H1 (cell line): Measurements from ENCODE around the gene ITGA6. TPM values are rescaled to one million over a fixed set of nuclear protein-coding genes. Genes with fewer than 3 reads are reported as not detected.

Experiments
- CTCF ChIA-PET: fragments of 300-600 bp; sonication (Branson Sonifier 250); formaldehyde crosslinking; loops from one replicate; lab custom pipeline; 2021; ENCODE audit not compliant: partially characterized antibody; lab: Charles Lee
- POLR2A ChIA-PET: fragments of 300-600 bp; sonication (Branson Sonifier 250); formaldehyde crosslinking; loops from one replicate; lab custom pipeline; 2021; ENCODE audit warnings: inconsistent platforms; ENCODE audit not compliant: partially characterized antibody; lab: Charles Lee
- DNase-seq, 2 experiments: peaks; one replicate each; pipeline versions ENCODE4 v3.0.0 to v3.0.0-alpha.2; 2010 to 2022; ENCODE audit warnings: low spot score in 2 of 2, low read depth in 1 of 2, mixed read lengths in 1 of 2
- FAIRE-seq: peaks from 2 replicates; lab custom pipeline; 2011; peaks lifted over from hg19 to GRCh38; lab: Jason Lieb, UNC
- H2AFZ ChIP-seq: 2 replicates; pipeline ENCODE4 v1.8.1; 2012; ENCODE audit warnings: low read length, inconsistent platforms
- H2AK5ac ChIP-seq: 2 replicates; pipeline ENCODE4 v1.6.1; 2013; ENCODE audit warnings: low read depth, low read length
- H2BK120ac ChIP-seq: replicated peaks from 2 replicates; pipeline ENCODE3; 2013; ENCODE audit warnings: low read depth, low read length, inconsistent platforms
- H2BK12ac ChIP-seq: 2 replicates; pipeline ENCODE4 v1.6.1; 2013; ENCODE audit warnings: low read depth, low read length
- H2BK15ac ChIP-seq: 2 replicates; pipeline ENCODE4 v1.6.1; 2013; ENCODE audit warnings: low read length
- H2BK20ac ChIP-seq: 2 replicates; pipeline ENCODE4 v1.6.1; 2013; ENCODE audit warnings: low read length
- H2BK5ac ChIP-seq: 2 replicates; pipeline ENCODE4 v1.6.1; 2013; ENCODE audit warnings: low read depth, low read length
- H3K14ac ChIP-seq: 2 replicates; pipeline ENCODE4 v1.6.1; 2013; ENCODE audit warnings: inconsistent platforms; ENCODE audit not compliant: insufficient read length
- H3K18ac ChIP-seq: 2 replicates; pipeline ENCODE4 v1.6.1; 2013; ENCODE audit warnings: low read length; ENCODE audit errors: extremely low read depth
- H3K23ac ChIP-seq: 2 replicates; pipeline ENCODE4 v1.6.1; 2013; ENCODE audit warnings: inconsistent platforms; ENCODE audit not compliant: insufficient read length
- H3K23me2 ChIP-seq: 2 replicates; pipeline ENCODE4 v1.6.1; 2013; ENCODE audit warnings: low read depth, low read length
- H3K27ac ChIP-seq: 2 replicates; pipeline ENCODE4 v1.6.1; 2011; ENCODE audit warnings: low read depth, low read length, inconsistent platforms
- H3K27me3 ChIP-seq, 4 experiments: replicated peaks in 1 of 4; 1 replicate in 1 of 4; 2 replicates in 3 of 4; pipeline versions ENCODE4 v1.6.1 to v1.8.1; 2011 to 2013; ENCODE audit warnings: low read length in 3 of 4, mild to moderate bottlenecking in 3 of 4, inconsistent platforms in 2 of 4, mixed read lengths in 2 of 4, moderate library complexity in 1 of 4; ENCODE audit not compliant: control insufficient read depth in 3 of 4, insufficient read depth in 3 of 4; ENCODE audit errors: extremely low read depth in 1 of 4
- H3K36me3 ChIP-seq, 4 experiments: 2 replicates each; pipeline versions ENCODE4 v1.6.1 to v1.8.1; 2011 to 2013; ENCODE audit warnings: mild to moderate bottlenecking in 4 of 4, low read length in 3 of 4, moderate library complexity in 2 of 4, control low read depth in 1 of 4, inconsistent platforms in 1 of 4; ENCODE audit not compliant: insufficient read depth in 4 of 4, control insufficient read depth in 2 of 4
- H3K4ac ChIP-seq: replicated peaks from 2 replicates; pipeline ENCODE3; 2013; ENCODE audit warnings: low read length, low read depth, mixed read lengths, inconsistent platforms; ENCODE audit not compliant: insufficient read length
- H3K4me1 ChIP-seq, 4 experiments: replicated peaks in 1 of 4; 1 replicate in 1 of 4; 2 replicates in 3 of 4; pipeline versions ENCODE4 v1.6.1 to v1.8.1; 2011 to 2013; ENCODE audit warnings: low read length in 3 of 4, inconsistent platforms in 2 of 4, mixed read lengths in 1 of 4; ENCODE audit not compliant: insufficient read depth in 4 of 4, control insufficient read depth in 3 of 4
- H3K4me2 ChIP-seq, 2 experiments: 2 replicates each; pipeline versions ENCODE4 v1.6.1 to v1.8.1; 2011 to 2013; ENCODE audit warnings: low read depth in 2 of 2, low read length in 2 of 2, control low read depth in 1 of 2, inconsistent platforms in 1 of 2, mild to moderate bottlenecking in 1 of 2; ENCODE audit not compliant: insufficient read depth in 1 of 2
- H3K4me3 ChIP-seq, 4 experiments: fragments of 200-600, 300-600 bp in 1 of 4; sonication (generic), shearing (Covaris generic), sonication (Bioruptor Twin) in 1 of 4; 2 replicates each; pipeline versions ENCODE4 v1.5.1 to v1.8.1; 2011 to 2016; ENCODE audit warnings: low read length in 4 of 4, low read depth in 3 of 4, control low read depth in 2 of 4, inconsistent platforms in 2 of 4, mild to moderate bottlenecking in 2 of 4, mixed read lengths in 1 of 4, moderate library complexity in 1 of 4; ENCODE audit not compliant: insufficient read depth in 2 of 4; ENCODE audit errors: extremely low read depth in 1 of 4
- H3K56ac ChIP-seq: replicated peaks from 2 replicates; pipeline ENCODE3; 2013; ENCODE audit warnings: low read depth, mild to moderate bottlenecking, mixed read lengths, low read length, inconsistent platforms; ENCODE audit not compliant: insufficient read length
- H3K79me1 ChIP-seq: 2 replicates; pipeline ENCODE4 v1.6.1; 2013; ENCODE audit warnings: low read depth, low read length, control low read depth
- H3K79me2 ChIP-seq, 2 experiments: 2 replicates each; pipeline versions ENCODE4 v1.6.1 to v1.8.1; 2012 to 2013; ENCODE audit warnings: low read length in 2 of 2, mild to moderate bottlenecking in 2 of 2, inconsistent platforms in 1 of 2; ENCODE audit not compliant: insufficient read depth in 2 of 2, control insufficient read depth in 1 of 2
- H3K9ac ChIP-seq, 4 experiments: replicated peaks in 1 of 4; 1 replicate in 1 of 4; 2 replicates in 3 of 4; pipeline versions ENCODE4 v1.6.1 to v1.8.1; 2011 to 2013; ENCODE audit warnings: low read depth in 3 of 4, low read length in 3 of 4, control low read depth in 2 of 4, mild to moderate bottlenecking in 2 of 4, moderate library complexity in 2 of 4, inconsistent platforms in 1 of 4; ENCODE audit errors: extremely low read depth in 1 of 4
- H3K9me3 ChIP-seq, 2 experiments: 2 replicates each; pipeline versions ENCODE4 v1.6.1 to v1.8.1; 2012 to 2013; ENCODE audit warnings: mild to moderate bottlenecking in 2 of 2, moderate library complexity in 2 of 2, control low read depth in 1 of 2, inconsistent platforms in 1 of 2, low read depth in 1 of 2, low read length in 1 of 2, mixed read lengths in 1 of 2; ENCODE audit not compliant: insufficient read depth in 2 of 2
- H4K20me1 ChIP-seq, 2 experiments: replicated peaks in 1 of 2; 2 replicates each; pipeline versions ENCODE3 to v1.8.1; 2011 to 2013; ENCODE audit warnings: inconsistent platforms in 2 of 2, low read length in 2 of 2, mild to moderate bottlenecking in 1 of 2; ENCODE audit not compliant: insufficient read depth in 2 of 2, control insufficient read depth in 1 of 2
- H4K5ac ChIP-seq: 2 replicates; pipeline ENCODE4 v1.6.1; 2013; ENCODE audit warnings: low read length, low read depth, mixed read lengths, inconsistent platforms; ENCODE audit not compliant: insufficient read length
- H4K8ac ChIP-seq: 2 replicates; pipeline ENCODE4 v1.8.0; 2013; ENCODE audit warnings: mild to moderate bottlenecking, moderate library complexity, low read length, inconsistent platforms; ENCODE audit not compliant: insufficient read depth; ENCODE audit errors: extremely low read depth
- H4K91ac ChIP-seq: replicated peaks from 2 replicates; pipeline ENCODE3; 2013; ENCODE audit warnings: low read length, mixed read lengths, inconsistent platforms; ENCODE audit not compliant: insufficient read length
- CREB1 ChIP-seq: IDR thresholded peaks from 2 replicates; pipeline ENCODE4 v1.6.1; 2012; ENCODE audit warnings: inconsistent platforms
- CTCF ChIP-seq, 3 experiments: IDR thresholded peaks; 1 replicate in 2 of 3; 2 replicates in 1 of 3; pipeline versions ENCODE4 v1.5.1 to v1.6.1; 2011; ENCODE audit warnings: low read length in 3 of 3, mild to moderate bottlenecking in 3 of 3, inconsistent platforms in 2 of 3, low read depth in 1 of 3, moderate library complexity in 1 of 3; ENCODE audit not compliant: insufficient read depth in 1 of 3; ENCODE audit errors: control extremely low read depth in 1 of 3
- EGR1 ChIP-seq: IDR thresholded peaks from 2 replicates; pipeline ENCODE4 v1.6.1; 2011; ENCODE audit warnings: low read depth, low read length, borderline replicate concordance
- EZH2 ChIP-seq: fragments of 200-600 bp; sonication (generic); IDR thresholded peaks from 2 replicates; pipeline ENCODE4 v1.7.1; 2012; ENCODE audit warnings: low read depth, mild to moderate bottlenecking, moderate library complexity, low read length, inconsistent platforms; ENCODE audit not compliant: severe bottlenecking
- GTF2F1 ChIP-seq: IDR thresholded peaks from 2 replicates; pipeline ENCODE4 v1.6.1; 2012; ENCODE audit warnings: low read depth, low read length, improper control_type of control experiment, borderline replicate concordance
- MAFK ChIP-seq: IDR thresholded peaks from 2 replicates; pipeline ENCODE4 v1.6.1; 2012; ENCODE audit warnings: low read depth, mild to moderate bottlenecking, improper control_type of control experiment, low read length
- NANOG ChIP-seq: IDR thresholded peaks from 2 replicates; pipeline ENCODE4 v1.6.1; 2011; ENCODE audit warnings: low read length, low read depth, mild to moderate bottlenecking, inconsistent platforms; ENCODE audit not compliant: insufficient read depth, poor library complexity, severe bottlenecking
- POU5F1 ChIP-seq: IDR thresholded peaks from 2 replicates; pipeline ENCODE4 v1.6.1; 2011; ENCODE audit warnings: low read depth, mild to moderate bottlenecking, low read length, moderate library complexity
- SAP30 ChIP-seq: fragments of 300-600 bp; sonication (generic); IDR thresholded peaks from 2 replicates; pipeline ENCODE4 v1.7.1; 2012; ENCODE audit warnings: low read length, moderate library complexity, mild to moderate bottlenecking, inconsistent platforms; ENCODE audit not compliant: insufficient read depth, insufficient replicate concordance
- SIX5 ChIP-seq: IDR thresholded peaks from 2 replicates; pipeline ENCODE4 v1.6.1; 2011; ENCODE audit warnings: mild to moderate bottlenecking, low read depth, low read length
- SP2 ChIP-seq: IDR thresholded peaks from 2 replicates; pipeline ENCODE4 v1.6.1; 2012; ENCODE audit warnings: mild to moderate bottlenecking, low read length, inconsistent platforms
- TAF1 ChIP-seq: IDR thresholded peaks from 2 replicates; pipeline ENCODE4 v1.6.1; 2011; ENCODE audit warnings: mild to moderate bottlenecking, low read depth, low read length
- WGBS, 2 experiments: shearing (Covaris generic) in 1 of 2; methylation state at CpG; one replicate each; pipeline versions ENCODE4 v1.1.6 to v1.1.7; 2013 to 2015; ENCODE audit warnings: low lambda C conversion rate in 2 of 2, mixed read lengths in 2 of 2, inconsistent platforms in 1 of 2, low coverage in 1 of 2, missing lambda C conversion rate in 1 of 2; ENCODE audit not compliant: insufficient replicate concordance in 2 of 2, insufficient coverage in 1 of 2, insufficient read length in 1 of 2; ENCODE audit errors: extremely low coverage in 1 of 2, missing lambda C conversion rate in 1 of 2; 5-methylcytosine and 5-hydroxymethylcytosine counted together
- polyA plus RNA-seq, 7 experiments: library from polyadenylated mRNA; depleted of rRNA in 3 of 7; stranded (reverse) in 5 of 7; unstranded in 2 of 7; fragments of >200 nt in 5 of 7; fragments of 200-250 nt in 2 of 7; gene quantifications; 1 replicate in 5 of 7; 2 replicates in 1 of 7; 4 replicates in 1 of 7; pipeline versions ENCODE4 v1.2.1 to v1.2.3, GENCODE V29; 2011 to 2013; ENCODE audit warnings: missing spikeins in 2 of 7, mixed read lengths in 2 of 7
- total RNA-seq: library from RNA; stranded (reverse); fragmentation: NEBNext Ultra II Directional; extraction: Animal tissue kit (Norgen Biotek cat#: 25700); gene quantifications from 2 replicates; pipeline ENCODE4 v1.2.1, GENCODE V29; 2021

ITGA6 gene
- total and polyA plus RNA-seq, 2 of the 8 experiments (the other 6 are each of a cell fraction or from before 2014, with no cell fraction given): 26.9 to 118 TPM

DNA sequence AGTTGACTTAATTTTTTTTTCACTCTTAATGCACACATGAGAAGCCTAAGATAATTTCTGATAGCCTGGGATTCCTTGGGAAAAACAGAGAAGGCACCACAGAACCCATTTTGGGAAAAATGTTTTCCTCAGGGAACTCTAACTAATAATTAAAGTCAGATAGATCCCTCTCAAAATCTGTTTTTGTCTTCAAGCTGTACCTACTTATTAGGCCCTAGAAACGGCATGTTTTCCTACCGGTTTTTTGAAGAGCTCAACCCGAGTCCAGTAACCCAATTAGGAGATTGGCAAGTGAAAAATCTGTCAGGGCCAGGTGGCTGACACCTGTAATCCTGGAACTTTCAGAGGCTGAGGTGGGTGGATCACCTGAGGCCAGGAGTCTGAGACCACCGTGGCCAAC, 112.4 kb downstream of the ITGA6 start:
- H4K8ac ChIP-seq: no peak overlapping the region
- H2AFZ ChIP-seq: no peak overlapping the region
- WGBS, 2 experiments: 82% methylated on average over 4 of the region's 4 CpGs; no CpG with 5 or more reads in 1 of the 2 experiments
- no peak overlapping the region for H2BK15ac ChIP-seq
- no peak overlapping the region for H3K27ac ChIP-seq
- FAIRE-seq (no peak), DNase-seq (no peak)
- H3K4me1 ChIP-seq: peaks cover 0 to 3% (median 0%) of the 10 kb centered on the region in 4 experiments; a peak in 2 of 7 replicates
- H3K23me2 ChIP-seq: no peaks in the 10 kb centered on the region
- H3K79me2 ChIP-seq: no peaks in the 10 kb centered on the region
- no peak overlapping the region for H3K56ac ChIP-seq
- H4K91ac ChIP-seq: no peak overlapping the region
- H3K4me2 ChIP-seq: no peak overlapping the region
- no peak overlapping the region for H3K18ac ChIP-seq
- H3K4me3 ChIP-seq: no peak overlapping the region
- no peak overlapping the region for H4K5ac ChIP-seq
- no peak overlapping the region for H3K9ac ChIP-seq
- H2BK5ac ChIP-seq: no peak overlapping the region
- H2AK5ac ChIP-seq: no peak overlapping the region
- no peaks in the 10 kb centered on the region for H3K27me3 ChIP-seq
- H3K9me3 ChIP-seq: peaks cover 32 to 45% of the 10 kb centered on the region in 2 experiments
- H3K14ac ChIP-seq: no peak overlapping the region
- no peak overlapping the region for H3K23ac ChIP-seq
- H2BK12ac ChIP-seq: no peak overlapping the region
- H4K20me1 ChIP-seq: no peaks in the 10 kb centered on the region
- H3K79me1 ChIP-seq: no peaks in the 10 kb centered on the region
- CTCF ChIA-PET: interaction anchor here (1.0 to 1.1 kb wide), 2 partner anchors 12 to 54 kb away, joined by 4 to 5 read pairs; no protein-coding TSS in a partner anchor
- H3K4ac ChIP-seq: no peak overlapping the region
- peaks cover 0 to 31% (median 1%) of the 10 kb centered on the region in 4 experiments; a peak in 3 of 8 replicates for H3K36me3 ChIP-seq
- H2BK120ac ChIP-seq: no peak overlapping the region
- no peak overlapping the region for H2BK20ac ChIP-seq
- POLR2A ChIA-PET: interaction anchor here (0.8 to 1.3 kb wide), 4 partner anchors 10 to 115 kb away, joined by 3 to 8 read pairs (median 4); no protein-coding TSS in a partner anchor
- TF ChIP-seq SAP30: no peak
- no peak for TF ChIP-seq NANOG
- no peak for TF ChIP-seq SP2
- no peak for TF ChIP-seq EGR1
- TF ChIP-seq CTCF (IDR thresholded peaks at IDR 0.05; ENCODE audit: control extremely low read depth in 1 of 3, insufficient read depth in 1 of 3, low read depth in 1 of 3, low read length in 3 of 3): no peak
- no peak for TF ChIP-seq POU5F1
- no peak for TF ChIP-seq CREB1
- no peak for TF ChIP-seq TAF1
- no peak for TF ChIP-seq GTF2F1
- no peak for TF ChIP-seq MAFK
- no peak for TF ChIP-seq SIX5
- TF ChIP-seq EZH2: no peak
